GM21528 (cell line): ENCODE measurements around the gene FAM131B.

ENCODE experiments used
- ATAC-seq: cut with Tn5 transposase; IDR thresholded peaks from one replicate; pipeline ENCODE4 v1.9.1; 2021; ENCODE audit warnings: mild to moderate bottlenecking, moderate library complexity; ENCODE audit not compliant: unreplicated experiment, low FRiP score

The FAM131B gene

DNA sequence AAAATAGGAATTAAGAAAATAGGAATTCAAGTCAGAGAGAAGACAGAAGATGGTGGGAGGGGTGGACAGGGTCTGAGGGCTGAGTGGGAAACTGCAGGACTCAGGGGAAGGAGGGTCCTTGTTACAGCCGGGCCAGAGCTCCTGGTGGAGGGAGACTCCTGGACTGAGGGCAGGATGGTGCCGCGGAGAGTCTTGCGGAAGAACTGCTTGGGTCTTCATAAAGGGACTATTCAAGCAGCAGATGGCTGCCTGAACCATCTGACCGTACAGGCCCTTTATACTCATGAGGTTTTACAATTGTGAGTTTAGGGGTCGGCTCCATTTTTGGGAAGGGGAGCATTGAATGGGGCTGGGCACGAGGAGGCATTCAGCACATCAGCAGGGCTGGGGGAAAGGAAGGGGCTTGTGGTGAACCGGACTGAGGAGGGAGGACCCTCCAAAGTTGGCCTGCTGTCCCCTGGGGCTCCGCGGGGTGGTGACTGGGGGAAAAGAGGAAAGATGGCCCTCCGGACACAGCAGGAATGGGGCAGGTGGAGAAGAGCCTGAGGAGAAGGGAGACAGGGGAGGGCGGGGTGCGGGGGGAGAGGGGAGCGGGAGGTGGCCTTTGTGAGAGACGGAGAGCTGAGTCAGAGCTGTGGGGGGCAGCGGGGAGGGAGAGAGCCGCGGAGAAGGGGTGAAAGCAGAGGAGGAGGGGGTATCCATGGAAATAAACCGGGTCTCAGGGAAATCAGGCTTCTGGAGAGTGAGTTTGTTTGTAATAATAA is 1.5 kb downstream of the FAM131B start:
- ATAC-seq, result no peak

- no peak for ATAC-seq
Measured at GRCh38 chr7:143359771-143360353, 2.7 kb downstream of the FAM131B start.

GRCh38 chr7:143358626-143359025 is 3.9 kb downstream of the FAM131B start:
- ATAC-seq, result no peak

DNA sequence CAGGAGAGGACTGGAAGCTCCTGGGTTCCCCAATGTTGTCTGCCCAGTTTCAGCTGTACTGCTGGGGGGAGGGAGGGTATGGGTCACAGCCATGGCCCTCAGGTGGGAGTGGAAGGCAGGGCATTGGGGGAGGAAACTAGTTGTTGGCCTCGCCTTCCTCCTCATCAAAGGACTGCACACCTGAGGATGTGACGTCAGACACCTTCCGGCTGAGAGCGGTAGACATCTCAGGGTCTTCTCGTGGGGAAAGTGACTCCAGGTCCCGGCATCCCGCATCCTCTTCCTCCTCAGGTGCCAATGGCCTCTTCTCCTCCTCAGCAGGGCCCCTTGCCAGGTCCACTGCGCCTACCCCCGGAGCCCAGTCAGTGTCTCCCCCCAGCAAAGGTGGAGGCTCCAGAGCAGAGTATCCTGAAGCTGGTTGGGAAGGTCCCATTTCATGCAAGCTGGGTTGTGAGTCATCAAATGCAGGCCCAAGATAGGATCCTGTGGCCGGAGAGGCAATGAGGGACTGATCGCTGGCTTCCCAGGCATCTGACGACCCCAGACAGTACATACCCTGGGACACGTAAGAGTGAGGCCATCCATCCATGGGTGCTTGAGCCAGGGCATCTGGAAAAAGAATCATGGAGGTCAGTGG is 6.0 kb downstream of the FAM131B start:
- ATAC-seq, result no peak

DNA sequence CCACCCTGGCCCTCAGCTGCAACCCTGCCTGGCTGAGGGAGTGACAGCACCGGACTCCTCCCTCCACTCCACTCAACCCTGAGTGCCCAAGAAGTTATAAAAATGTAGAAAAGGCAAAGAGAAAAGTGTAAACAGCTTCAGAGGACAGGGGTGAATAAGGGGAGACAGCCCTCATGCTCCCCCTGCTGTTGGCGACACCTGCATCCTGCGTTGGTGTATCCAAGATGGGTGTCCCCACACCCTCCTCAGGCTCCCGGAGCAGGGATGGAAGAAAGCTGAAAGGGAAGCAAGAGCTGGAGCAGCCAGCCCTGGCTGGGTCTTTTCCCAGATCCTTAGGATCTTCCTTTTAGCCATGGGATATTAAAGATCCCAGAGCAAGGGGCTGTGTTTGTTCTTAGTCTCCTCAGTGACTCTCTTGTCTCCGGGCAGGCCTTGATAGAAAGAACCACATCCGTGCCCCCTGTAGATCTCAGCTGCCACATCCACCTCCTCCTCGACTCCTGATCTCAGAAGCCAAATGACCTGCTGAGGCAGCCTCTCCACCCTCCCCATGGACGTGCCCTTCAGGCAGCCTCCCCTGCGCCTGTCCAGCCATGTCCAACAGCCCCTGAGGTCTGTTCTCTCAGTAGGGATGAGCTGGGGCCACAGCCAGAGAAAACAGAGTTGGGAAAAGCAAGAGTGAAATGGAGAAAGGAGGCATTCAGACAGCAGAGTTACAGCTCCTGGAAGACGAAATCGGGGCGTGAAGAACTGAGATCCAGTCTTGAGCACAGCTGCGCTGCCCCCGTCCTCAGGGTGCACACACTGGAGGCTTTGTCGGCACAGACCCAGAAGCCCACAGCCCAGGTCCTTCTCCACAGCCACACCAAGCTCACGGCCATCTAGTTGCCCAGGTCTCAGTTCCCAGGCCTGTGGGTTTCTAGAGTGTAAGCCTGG is 6.8 kb downstream of the FAM131B start:
- no peak for ATAC-seq

DNA sequence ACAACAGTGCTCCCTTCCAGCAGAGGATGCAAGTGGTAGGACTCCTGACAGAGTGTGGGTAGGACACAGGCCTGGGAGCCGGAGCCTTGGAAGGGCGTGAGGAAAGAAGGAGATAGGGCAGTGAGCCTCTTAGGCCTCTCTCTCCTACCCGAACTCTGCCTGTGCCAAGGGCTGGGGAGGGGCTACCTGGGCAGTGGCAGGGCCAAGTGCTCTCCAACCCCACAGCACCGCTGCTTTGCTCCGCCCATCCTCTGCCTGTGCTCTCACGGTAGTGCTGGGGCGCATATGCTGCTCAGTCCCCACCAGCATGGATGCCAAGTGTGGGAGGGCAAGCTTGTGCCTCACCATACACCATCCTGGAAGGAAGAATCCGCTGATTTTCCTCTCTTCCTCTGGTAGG is 7.5 kb downstream of the FAM131B start:
- no peak for ATAC-seq

GRCh38 chr7:143354376-143354775 is 8.1 kb downstream of the FAM131B start:
- ATAC-seq, result no peak

GRCh38 chr7:143352531-143353002 is 9.9 kb downstream of the FAM131B start:
- no peak for ATAC-seq

- ATAC-seq, result no peak
Measured at GRCh38 chr7:143351574-143351973, 10.9 kb downstream of the FAM131B start.

DNA sequence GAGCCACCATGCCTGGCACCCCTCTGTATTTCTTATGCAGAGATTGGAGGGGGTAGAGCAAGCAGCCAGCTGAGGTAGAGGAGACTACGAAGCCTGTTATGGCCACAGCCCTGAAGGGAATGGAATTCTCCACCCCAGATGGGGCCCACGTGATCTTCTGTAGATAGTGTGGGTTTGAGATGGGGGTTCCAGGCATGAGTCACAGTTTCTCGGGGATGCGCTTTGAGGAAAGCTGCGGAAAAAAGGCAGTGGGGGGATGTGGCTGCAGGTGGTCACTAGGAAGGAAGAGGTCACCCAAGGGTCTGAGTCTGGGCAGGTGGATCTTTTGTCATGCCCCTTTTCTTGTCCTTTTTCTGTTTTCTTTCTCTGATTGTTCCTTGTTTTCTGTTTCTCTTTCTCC is 11.5 kb downstream of the FAM131B start:
- no peak for ATAC-seq

GRCh38 chr7:143347950-143348349 is 14.6 kb downstream of the FAM131B start:
- no peak for ATAC-seq

- no peak for ATAC-seq
Measured at GRCh38 chr7:143346018-143346417, 16.5 kb downstream of the FAM131B start.

DNA sequence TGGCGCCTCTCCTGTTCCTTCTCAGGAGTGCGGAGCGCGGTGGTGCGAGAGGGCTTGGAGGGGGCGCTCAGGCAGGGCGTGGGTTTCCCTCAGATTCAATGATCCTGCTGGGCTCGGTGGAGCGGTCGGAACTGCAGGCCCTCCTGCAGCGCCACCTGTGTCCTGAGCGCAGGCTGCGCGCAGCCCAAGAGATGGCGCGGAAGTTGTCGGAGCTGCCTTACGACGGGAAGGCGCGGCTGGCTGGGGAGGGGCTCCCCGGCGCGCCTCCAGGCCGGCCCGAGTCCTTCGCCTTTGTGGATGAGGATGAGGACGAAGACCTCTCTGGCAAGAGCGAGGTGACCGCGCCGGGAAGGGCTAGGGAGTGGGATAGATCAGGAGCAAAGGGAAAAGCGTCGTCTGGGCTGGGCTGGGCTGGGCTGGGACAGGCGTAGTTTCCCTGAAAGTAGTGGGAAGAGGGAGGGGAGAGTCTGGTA is 17.0 kb downstream of the FAM131B start:
- ATAC-seq, result no peak

DNA sequence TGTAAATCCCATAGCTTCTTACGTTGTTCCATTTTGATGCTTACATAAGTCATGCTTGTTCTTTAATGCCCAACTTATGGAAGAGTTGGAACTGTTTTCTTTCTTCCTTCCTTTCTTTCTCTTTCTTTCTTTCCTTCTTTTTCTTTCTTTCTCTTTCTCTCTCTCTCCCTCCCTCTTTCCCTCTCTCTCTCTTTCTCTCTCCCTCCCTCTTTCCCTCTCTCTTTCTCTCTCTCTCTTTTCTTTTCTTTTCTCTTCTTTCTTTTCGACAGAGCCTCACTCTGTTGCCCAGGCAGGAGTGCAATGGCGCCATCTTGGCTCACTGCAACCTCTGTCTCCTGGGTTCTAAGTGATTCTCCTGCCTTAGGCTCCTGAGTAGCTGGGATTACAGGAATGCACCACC is 18.9 kb downstream of the FAM131B start:
- ATAC-seq, result no peak

DNA sequence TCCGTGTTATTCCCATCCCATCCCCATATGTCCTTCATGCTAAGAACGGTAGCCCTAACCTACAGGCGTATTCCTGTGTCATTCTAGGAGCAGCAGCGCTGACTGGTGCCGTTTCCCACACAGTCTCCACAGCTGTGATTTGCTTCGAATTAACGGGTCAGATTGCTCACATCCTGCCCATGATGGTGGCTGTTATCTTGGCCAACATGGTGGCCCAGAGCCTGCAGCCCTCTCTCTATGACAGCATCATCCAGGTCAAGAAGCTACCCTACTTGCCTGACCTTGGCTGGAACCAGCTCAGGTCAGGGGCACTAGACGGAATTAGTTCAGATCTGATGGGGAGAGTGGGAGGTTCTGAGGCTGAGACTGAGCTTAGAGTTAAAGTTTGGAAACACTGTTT is 20.7 kb downstream of the FAM131B start:
- ATAC-seq, result no peak

- ATAC-seq, result no peak
Measured at GRCh38 chr7:143337216-143337615, 25.3 kb downstream of the FAM131B start.

DNA sequence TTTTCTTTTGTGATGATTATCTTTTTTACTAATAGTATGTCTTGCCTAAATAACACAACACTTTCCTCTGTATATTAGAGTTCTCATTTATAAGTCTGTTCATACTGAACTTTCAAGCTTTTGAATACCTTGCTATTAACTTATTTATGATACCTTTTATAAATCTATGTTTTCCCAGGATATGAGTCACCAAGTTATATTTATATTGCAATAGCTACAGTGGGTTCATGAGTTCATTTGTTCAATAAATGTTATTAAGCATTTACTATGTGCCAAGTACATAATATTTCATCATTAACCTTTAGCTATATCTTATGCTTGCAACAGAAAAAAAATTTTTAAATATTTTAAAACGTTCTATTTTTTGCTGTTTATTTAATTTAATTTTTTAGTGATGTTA is 28.3 kb downstream of the FAM131B start:
- no peak for ATAC-seq

DNA sequence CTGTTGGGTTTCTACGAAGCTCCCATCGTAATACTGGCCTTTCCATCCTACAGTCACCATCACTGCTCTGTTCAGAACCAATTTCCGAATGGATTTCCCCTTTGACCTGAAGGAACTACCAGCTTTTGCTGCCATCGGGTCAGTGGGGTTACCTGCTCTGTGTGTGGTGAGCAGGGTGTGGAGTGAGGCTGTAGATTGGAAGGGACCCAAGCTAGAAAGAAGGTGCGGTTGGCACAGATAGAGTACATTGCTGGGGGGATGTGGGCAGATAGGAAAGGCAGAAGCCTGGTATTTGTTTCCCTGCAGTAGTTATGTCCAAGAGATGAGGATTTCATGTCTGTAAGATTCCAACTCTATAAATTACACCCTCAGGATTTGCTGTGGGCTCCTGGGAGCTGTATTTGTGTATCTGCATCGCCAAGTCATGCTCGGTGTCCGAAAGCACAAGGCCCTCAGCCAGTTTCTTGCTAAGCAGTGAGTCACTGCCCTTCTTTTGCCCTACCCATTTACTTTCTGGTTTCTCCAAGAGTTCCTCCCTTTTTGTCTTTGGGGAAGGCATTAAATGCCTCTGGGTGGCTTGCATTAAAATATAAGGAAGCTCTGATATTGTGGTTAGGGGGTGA is 31.2 kb downstream of the FAM131B start:
- ATAC-seq, result no peak

- no peak for ATAC-seq
Measured at GRCh38 chr7:143329471-143330170, 32.9 kb downstream of the FAM131B start.

- ATAC-seq, result no peak
Measured at GRCh38 chr7:143327903-143328302, 34.6 kb downstream of the FAM131B start.
